NCI-H748 (cell line): ENCODE measurements around the gene DNAJC12.
A peak's percentile ranks its signal among the peaks of the same experiment; 100 is the strongest.
"Not testable (repeated sequence)": the region's sequence is repeated elsewhere in the genome, so short reads cannot be mapped to it uniquely, and the experiment has no call there.

Experiments used
- DNase-seq: peaks from one replicate; lab custom pipeline; 2025; ENCODE audit not compliant: unreplicated experiment; lab: John Stamatoyannopoulos, UW

DNAJC12 gene

GRCh38 chr10:67837541-67838314, at the start of gene DNAJC12:
TSS of gene DNAJC12 (minus strand) at chr10:67838188. CDS start at chr10:67838011, 177 bp downstream.
- peak; percentile 83 for DNase-seq

- peak; percentile 83 for DNase-seq
These were observed 47.1 kb upstream of the DNAJC12 start for GRCh38 chr10:67884842-67885670.

GRCh38 chr10:67884313-67884841, 46.4 kb upstream of the DNAJC12 start, which contains the start of gene SIRT1:
TSS of gene SIRT1 (plus strand) at chr10:67884656. CDS start at chr10:67884722, 66 bp downstream.
- DNase-seq, result peak; percentile 93

- no peak for DNase-seq
These were observed 45.8 kb upstream of the DNAJC12 start for GRCh38 chr10:67883710-67884312.

- no peak for DNase-seq
These were observed 40.1 kb upstream of the DNAJC12 start for GRCh38 chr10:67878133-67878532.

- not testable (repeated sequence) for DNase-seq
These were observed 39.4 kb upstream of the DNAJC12 start for GRCh38 chr10:67877421-67877820.

- DNase-seq, result no peak
These were observed 37.6 kb upstream of the DNAJC12 start for GRCh38 chr10:67875340-67876238.

- no peak for DNase-seq
These were observed 32.0 kb upstream of the DNAJC12 start for GRCh38 chr10:67869996-67870395.

- DNase-seq, result no peak
These were observed 30.1 kb upstream of the DNAJC12 start for GRCh38 chr10:67868132-67868531.

GRCh38 chr10:67864607-67865371, 26.8 kb upstream of the DNAJC12 start:
- no peak for DNase-seq

GRCh38 chr10:67863094-67863493, 25.1 kb upstream of the DNAJC12 start:
- DNase-seq, result no peak

GRCh38 chr10:67861750-67862432, 23.9 kb upstream of the DNAJC12 start:
- DNase-seq, result no peak

- peak; percentile 2 for DNase-seq
These were observed 21.0 kb upstream of the DNAJC12 start for GRCh38 chr10:67858971-67859370.

- no peak for DNase-seq
These were observed 15.5 kb upstream of the DNAJC12 start for GRCh38 chr10:67853512-67853911.

GRCh38 chr10:67852761-67853160, 14.8 kb upstream of the DNAJC12 start:
- DNase-seq, result no peak

GRCh38 chr10:67851186-67851585, 13.2 kb upstream of the DNAJC12 start:
- no peak for DNase-seq

GRCh38 chr10:67849331-67850011, 11.5 kb upstream of the DNAJC12 start:
- DNase-seq, result peak; percentile 88

GRCh38 chr10:67843284-67843683, 5.3 kb upstream of the DNAJC12 start:
- DNase-seq, result no peak
